Endothelial cell of umbilical vein (primary cell): Measurements from ENCODE around the gene TBC1D5.

Source experiments
- EZH2 ChIP-seq: IDR thresholded peaks from 2 replicates; pipeline ENCODE4 v1.6.1; 2012; ENCODE audit warnings: borderline replicate concordance, low read depth, mild to moderate bottlenecking, moderate library complexity, low read length, inconsistent platforms; ENCODE audit not compliant: severe bottlenecking
- FOS ChIP-seq: IDR thresholded peaks from 2 replicates; pipeline ENCODE4 v1.6.1; 2011; ENCODE audit warnings: mild to moderate bottlenecking, low read length, moderate library complexity, borderline replicate concordance; ENCODE audit not compliant: insufficient read depth
- GATA2 ChIP-seq: IDR thresholded peaks from 2 replicates; pipeline ENCODE4 v1.7.0; 2011; ENCODE audit warnings: low read depth, mild to moderate bottlenecking, moderate library complexity, mixed read lengths, low read length; ENCODE audit not compliant: insufficient read length, insufficient read depth
- POLR2A ChIP-seq: IDR thresholded peaks from 2 replicates; pipeline ENCODE4 v1.6.1; 2012; ENCODE audit warnings: low read depth, mild to moderate bottlenecking, control low read depth, low read length
- POLR2AphosphoS5 ChIP-seq: IDR thresholded peaks from 2 replicates; pipeline ENCODE4 v1.6.1; 2012; ENCODE audit warnings: low read depth, mild to moderate bottlenecking, control low read depth, low read length, moderate library complexity; ENCODE audit not compliant: insufficient read depth
- TF ChIP-seq, protein P1 (sequence below), 2 donors: IDR thresholded peaks; 1 replicate in 1 of 2; 2 replicates in 1 of 2; pipeline ENCODE4 v1.5.1; 2011; ENCODE audit warnings: low read length in 2 of 2, mild to moderate bottlenecking in 2 of 2, moderate library complexity in 2 of 2, control low read depth in 1 of 2, inconsistent platforms in 1 of 2, low read depth in 1 of 2; ENCODE audit not compliant: insufficient read depth in 1 of 2; ENCODE audit errors: extremely low read depth in 1 of 2
- TF ChIP-seq, protein P2 (sequence below): IDR thresholded peaks from 2 replicates; pipeline ENCODE4 v1.6.1; 2011; ENCODE audit not compliant: insufficient read depth, insufficient read length

DNA sequence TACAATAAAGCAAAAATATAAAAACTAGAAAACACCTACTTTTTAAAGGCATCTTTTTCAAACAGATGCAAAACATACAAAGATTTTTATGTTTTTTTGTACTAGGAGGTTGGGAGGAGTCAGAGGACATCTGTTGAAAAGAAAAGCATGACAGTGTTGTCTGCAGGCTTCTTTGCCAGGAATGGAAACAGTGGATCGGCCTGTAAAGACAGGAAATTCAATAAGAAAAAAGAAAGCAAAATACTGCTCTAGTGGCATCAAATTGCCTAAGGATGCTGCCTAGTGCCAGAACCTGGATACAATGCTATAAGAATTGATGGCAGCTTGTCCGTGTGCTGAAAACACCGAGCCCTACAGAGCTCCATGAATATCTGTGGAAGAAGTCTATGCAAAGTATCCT, 69.9 kb downstream of the TBC1D5 start:
- TF ChIP-seq, protein P1, sequence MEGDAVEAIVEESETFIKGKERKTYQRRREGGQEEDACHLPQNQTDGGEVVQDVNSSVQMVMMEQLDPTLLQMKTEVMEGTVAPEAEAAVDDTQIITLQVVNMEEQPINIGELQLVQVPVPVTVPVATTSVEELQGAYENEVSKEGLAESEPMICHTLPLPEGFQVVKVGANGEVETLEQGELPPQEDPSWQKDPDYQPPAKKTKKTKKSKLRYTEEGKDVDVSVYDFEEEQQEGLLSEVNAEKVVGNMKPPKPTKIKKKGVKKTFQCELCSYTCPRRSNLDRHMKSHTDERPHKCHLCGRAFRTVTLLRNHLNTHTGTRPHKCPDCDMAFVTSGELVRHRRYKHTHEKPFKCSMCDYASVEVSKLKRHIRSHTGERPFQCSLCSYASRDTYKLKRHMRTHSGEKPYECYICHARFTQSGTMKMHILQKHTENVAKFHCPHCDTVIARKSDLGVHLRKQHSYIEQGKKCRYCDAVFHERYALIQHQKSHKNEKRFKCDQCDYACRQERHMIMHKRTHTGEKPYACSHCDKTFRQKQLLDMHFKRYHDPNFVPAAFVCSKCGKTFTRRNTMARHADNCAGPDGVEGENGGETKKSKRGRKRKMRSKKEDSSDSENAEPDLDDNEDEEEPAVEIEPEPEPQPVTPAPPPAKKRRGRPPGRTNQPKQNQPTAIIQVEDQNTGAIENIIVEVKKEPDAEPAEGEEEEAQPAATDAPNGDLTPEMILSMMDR (IDR thresholded peaks at IDR 0.05; ENCODE audit: extremely low read depth in 1 of 2, insufficient read depth in 1 of 2, low read depth in 1 of 2, low read length in 2 of 2) = no peak
- no peak for TF ChIP-seq EZH2
- TF ChIP-seq GATA2 = no peak
- no peak for TF ChIP-seq POLR2A
- TF ChIP-seq, protein P2, sequence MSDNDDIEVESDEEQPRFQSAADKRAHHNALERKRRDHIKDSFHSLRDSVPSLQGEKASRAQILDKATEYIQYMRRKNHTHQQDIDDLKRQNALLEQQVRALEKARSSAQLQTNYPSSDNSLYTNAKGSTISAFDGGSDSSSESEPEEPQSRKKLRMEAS = no peak
- no peak for TF ChIP-seq POLR2AphosphoS5
- TF ChIP-seq FOS = no peak
